K562 (cell line): ENCODE results near the gene POLD3. TPM values are rescaled to one million over a fixed set of nuclear protein-coding genes. Genes with fewer than 3 reads are reported as not detected.

Experiments used
- C11orf30 ChIP-seq: fragments of 450-650 bp; IDR thresholded peaks from 2 replicates; pipeline ENCODE4 v1.6.1; 2016; ENCODE audit warnings: low read depth, mild to moderate bottlenecking
- CTBP1 ChIP-seq: fragments of 450-650 bp; IDR thresholded peaks from 2 replicates; pipeline ENCODE4 v1.6.1; 2016; ENCODE audit warnings: borderline replicate concordance
- JUND ChIP-seq, 2 experiments: IDR thresholded peaks; 2 replicates in 1 of 2; 3 replicates in 1 of 2; pipeline ENCODE4 v1.6.1; 2011; ENCODE audit warnings: borderline replicate concordance in 2 of 2, low read depth in 2 of 2, low read length in 2 of 2, improper control_type of control experiment in 1 of 2, missing biosample characterization in 1 of 2, missing genetic modification characterization in 1 of 2, missing genetic modification reagents in 1 of 2
- KAT7 ChIP-seq: sonication (generic); formaldehyde crosslinking; IDR thresholded peaks from 2 replicates; pipeline ENCODE4 v1.8.0; 2022; ENCODE audit warnings: missing genetic modification reagents, mild to moderate bottlenecking, borderline replicate concordance
- L3MBTL2 ChIP-seq: fragments of 450-650 bp; IDR thresholded peaks from 2 replicates; pipeline ENCODE4 v1.6.1; 2016; ENCODE audit warnings: mild to moderate bottlenecking, moderate library complexity
- MGA ChIP-seq: fragments of 450-650 bp; IDR thresholded peaks from 2 replicates; pipeline ENCODE4 v1.6.1; 2016; ENCODE audit warnings: mild to moderate bottlenecking, moderate library complexity
- MXI1 ChIP-seq: IDR thresholded peaks from 2 replicates; pipeline ENCODE4 v1.6.1; 2011; ENCODE audit warnings: low read depth, mild to moderate bottlenecking, improper control_type of control experiment, low read length
- NFRKB ChIP-seq: fragments of 450-650 bp; IDR thresholded peaks from 2 replicates; pipeline ENCODE4 v1.6.1; 2016; ENCODE audit warnings: low read depth
- RB1 ChIP-seq: fragments of 450-650 bp; IDR thresholded peaks from 2 replicates; pipeline ENCODE4 v1.6.1; 2017; ENCODE audit warnings: low read depth, mild to moderate bottlenecking
- SIN3A ChIP-seq, 2 experiments: fragments of 150-350 bp in 1 of 2; IDR thresholded peaks; 2 replicates each; pipeline ENCODE4 v1.6.1; 2011 to 2016; ENCODE audit warnings: borderline replicate concordance in 2 of 2, low read depth in 2 of 2, low read length in 2 of 2, mild to moderate bottlenecking in 2 of 2, moderate library complexity in 2 of 2; ENCODE audit not compliant: control insufficient read depth in 1 of 2
- TBP ChIP-seq: optimal IDR thresholded peaks from 2 replicates; pipeline ENCODE3; 2011; ENCODE audit warnings: low read depth, low read length, improper control_type of control experiment
- TOE1 ChIP-seq, 2 experiments: fragments of 450-650 bp in 1 of 2; sonication (generic) in 1 of 2; formaldehyde crosslinking in 1 of 2; IDR thresholded peaks; 2 replicates each; pipeline versions ENCODE4 v1.7.1 to v1.8.0; 2016 to 2022; ENCODE audit warnings: borderline replicate concordance in 2 of 2, mild to moderate bottlenecking in 2 of 2, antibody characterized with exemption in 1 of 2, inconsistent platforms in 1 of 2, low read depth in 1 of 2, missing genetic modification reagents in 1 of 2, moderate library complexity in 1 of 2
- ZFP30 ChIP-seq: fragments of 250-450 bp; sonication (Bioruptor Pico); IDR thresholded peaks from 2 replicates; pipeline ENCODE4 v1.8.0; 2022; ENCODE audit warnings: moderate library complexity, mild to moderate bottlenecking, inconsistent platforms, borderline replicate concordance
- ZNF778 ChIP-seq: fragments of 450-650 bp; formaldehyde crosslinking; IDR thresholded peaks from 2 replicates; pipeline ENCODE4 v1.4.0; 2020; ENCODE audit warnings: mild to moderate bottlenecking, moderate library complexity
- polyA plus RNA-seq, 8 experiments: library from polyadenylated mRNA; depleted of rRNA in 4 of 8; stranded (reverse) in 5 of 8; unstranded in 3 of 8; fragments of >200 nt; fragmentation: Nextera tagmentation in 2 of 8; fragmentation: Illumina TruSeq in 1 of 8; extraction: Ambion mirVana in 2 of 8; extraction: Trizol in 1 of 8; gene quantifications; 2 replicates each; pipeline versions ENCODE4 v1.2.1 to v1.2.3, GENCODE V29; 2011 to 2014; ENCODE audit warnings: inconsistent platforms in 1 of 8, missing spikeins in 1 of 8
- total RNA-seq, 7 experiments: library from RNA; depleted of rRNA in 6 of 7; stranded (reverse); fragments of >200 nt in 6 of 7; fragmentation: Illumina TruSeq in 2 of 7; extraction: Trizol in 2 of 7; gene quantifications; 2 replicates each; pipeline versions ENCODE4 v1.2.1 to v1.2.3, GENCODE V29; 2011 to 2021; ENCODE audit warnings: low replicate concordance in 1 of 7

Gene POLD3
- total and polyA plus RNA-seq, 9 of the 15 experiments (the other 6 are each of a cell fraction or from before 2014, with no cell fraction given): 10.6 to 40.1 (median 24.6) TPM

- TF ChIP-seq TOE1 (IDR thresholded peaks at IDR 0.05; ENCODE audit: borderline replicate concordance) (0 out of 2 replicates have a peak, but pooled peaks have one; percentile 48), TOE1 (CRISPR knock-in tag; IDR thresholded peaks at IDR 0.05; ENCODE audit: borderline replicate concordance, low read depth) (no peak), MXI1 (peak; percentile 69), RB1 (peak; percentile 99), L3MBTL2 (peak; percentile 66; the same call in 1 of the 2 replicates), SIN3A (IDR thresholded peaks at IDR 0.05; ENCODE audit: borderline replicate concordance in 2 of 2, control insufficient read depth in 1 of 2, low read depth in 2 of 2, low read length in 2 of 2) (peak; percentile 68 to 95; a peak in 3 of 4 replicates), NFRKB (peak; percentile 48; the same call in 1 of the 2 replicates), TBP (peak; percentile 50), C11orf30 (peak; percentile 51; the same call in 1 of the 2 replicates), JUND (IDR thresholded peaks at IDR 0.05; ENCODE audit: borderline replicate concordance, low read depth, low read length) (peak; percentile 47; the same call in 1 of the 2 replicates), JUND (tag; IDR thresholded peaks at IDR 0.05; ENCODE audit: borderline replicate concordance, low read depth, low read length) (no peak), ZNF778 (no peak), MGA (peak; percentile 65), ZFP30 (no peak), KAT7 (CRISPR knock-in tag) (0 out of 2 replicates have a peak, but pooled peaks have one; percentile 10), CTBP1 (0 out of 2 replicates have a peak, but pooled peaks have one; percentile 27)
These were observed at the start of gene POLD3 (continued) for GRCh38 chr11:74592441-74593362.
